A673 (cell line): ENCODE results near the gene CEACAM19.

Source experiments
- CTCF ChIP-seq: fragments of 300-800, 200-600 bp; sonication (generic); conservative IDR thresholded peaks from 2 replicates; pipeline ENCODE4 v1.5.1; 2017; ENCODE audit warnings: low read depth, mild to moderate bottlenecking, antibody characterized with exemption, low read length, moderate library complexity, mixed read lengths
- EZH2 ChIP-seq: fragments of 200-600 bp; sonication (generic); IDR thresholded peaks from 2 replicates; pipeline ENCODE4 v1.6.1; 2017; ENCODE audit warnings: borderline replicate concordance, low read depth, mild to moderate bottlenecking, mixed read lengths, antibody characterized with exemption, low read length; ENCODE audit not compliant: poor library complexity, severe bottlenecking

- TF ChIP-seq CTCF, result no peak
- TF ChIP-seq EZH2, result no peak
Observed at GRCh38 chr19:44634785-44635184, 36.5 kb upstream of the CEACAM19 start.
